DOHH2 (cell line): ENCODE results near the gene NTF4.

Source experiments
- H3F3A ChIP-seq: fragments of 200-600 bp; sonication (generic), shearing (Covaris generic); 2 replicates; pipeline ENCODE4 v1.6.0; 2016; ENCODE audit warnings: antibody characterized with exemption, mild to moderate bottlenecking; ENCODE audit not compliant: control insufficient read depth, insufficient read depth
- H3K27ac ChIP-seq: fragments of 200-600 bp; sonication (generic); 2 replicates; pipeline ENCODE4 v1.5.1; 2014; ENCODE audit warnings: low read depth, mild to moderate bottlenecking, low read length, moderate library complexity
- H3K27me3 ChIP-seq: fragments of 200-600 bp; sonication (generic); 2 replicates; pipeline ENCODE4 v1.6.1; 2014; ENCODE audit warnings: mild to moderate bottlenecking, low read length, mixed read lengths; ENCODE audit not compliant: control insufficient read depth
- H3K36me3 ChIP-seq: fragments of 200-600 bp; sonication (generic); 2 replicates; pipeline ENCODE4 v1.6.1; 2014; ENCODE audit warnings: mild to moderate bottlenecking, low read length, moderate library complexity, mixed read lengths; ENCODE audit not compliant: control insufficient read depth
- H3K4me1 ChIP-seq: fragments of 200-600 bp; sonication (generic); 2 replicates; pipeline ENCODE4 v1.6.1; 2014; ENCODE audit warnings: mild to moderate bottlenecking, low read length, mixed read lengths; ENCODE audit not compliant: control insufficient read depth
- H3K4me2 ChIP-seq: fragments of 200-600 bp; sonication (generic); 2 replicates; pipeline ENCODE4 v1.6.0; 2014; ENCODE audit warnings: mild to moderate bottlenecking, low read length, moderate library complexity
- H3K4me3 ChIP-seq: fragments of 200-600 bp; sonication (generic); 2 replicates; pipeline ENCODE4 v1.5.1; 2014; ENCODE audit warnings: mild to moderate bottlenecking, low read length, mixed read lengths
- H3K79me2 ChIP-seq: fragments of 200-600 bp; sonication (generic); 2 replicates; pipeline ENCODE4 v1.6.1; 2014; ENCODE audit warnings: mild to moderate bottlenecking, low read length, mixed read lengths; ENCODE audit not compliant: control insufficient read depth
- H3K9me2 ChIP-seq: fragments of 200-600 bp; sonication (generic); replicated peaks from 2 replicates; pipeline ENCODE4 v1.6.1; 2014; ENCODE audit warnings: mild to moderate bottlenecking, low read length, mixed read lengths; ENCODE audit not compliant: control insufficient read depth
- H3K9me3 ChIP-seq: fragments of 200-600 bp; sonication (generic); 2 replicates; pipeline ENCODE4 v1.6.1; 2014; ENCODE audit warnings: antibody characterized with exemption, low read length, mixed read lengths; ENCODE audit not compliant: control insufficient read depth, insufficient read depth
- H4K20me1 ChIP-seq: fragments of 200-600 bp; sonication (generic); 2 replicates; pipeline ENCODE4 v1.6.0; 2014; ENCODE audit warnings: low read depth, mild to moderate bottlenecking, antibody characterized with exemption, low read length, moderate library complexity; ENCODE audit not compliant: control insufficient read depth, insufficient read depth
- CTCF ChIP-seq: fragments of 200-600 bp; sonication (generic); IDR thresholded peaks from one replicate; pipeline ENCODE4 v1.5.1; 2014; ENCODE audit warnings: antibody characterized with exemption, mild to moderate bottlenecking, low read depth, low read length; ENCODE audit not compliant: poor library complexity, severe bottlenecking
- EZH2phosphoT487 ChIP-seq: fragments of 200-600 bp; sonication (generic); IDR thresholded peaks from 2 replicates; pipeline ENCODE4 v1.6.1; 2017; ENCODE audit warnings: borderline replicate concordance, mild to moderate bottlenecking, antibody characterized with exemption, low read length, moderate library complexity, mixed read lengths

The NTF4 gene

DNA sequence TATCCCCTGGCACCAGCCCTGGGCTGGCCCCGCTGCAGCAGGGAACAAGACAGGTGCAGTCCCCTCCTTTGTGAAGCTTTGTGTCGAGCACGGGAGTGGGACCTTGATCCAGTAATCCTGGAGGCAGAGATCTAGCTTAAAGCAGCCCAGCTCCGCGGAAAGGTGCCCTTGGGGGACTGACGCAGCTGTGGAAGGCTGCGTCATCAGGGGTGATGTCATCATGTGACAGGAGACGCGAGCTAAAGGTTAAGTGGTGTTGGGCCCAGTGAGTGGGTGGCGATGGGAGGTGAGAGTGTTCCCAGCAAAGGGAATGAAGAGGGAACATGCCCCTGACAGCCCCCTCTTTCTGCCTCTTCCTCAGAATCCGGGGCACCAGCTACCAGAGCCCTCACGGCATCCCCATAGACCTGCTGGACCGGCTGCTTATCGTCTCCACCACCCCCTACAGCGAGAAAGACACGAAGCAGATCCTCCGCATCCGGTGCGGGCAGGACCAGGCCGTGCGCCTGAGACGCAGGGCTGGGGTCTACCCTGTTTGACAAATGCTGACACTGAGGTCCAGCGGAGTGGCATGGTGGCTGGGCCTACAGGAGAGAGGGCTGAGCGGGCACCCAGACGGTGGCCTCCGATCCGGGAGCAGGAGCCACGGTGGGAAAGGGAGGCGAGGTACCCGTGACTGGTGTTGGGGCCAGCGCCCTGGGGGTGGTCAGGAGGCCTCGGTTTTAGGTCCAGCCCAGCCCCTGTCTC lies 50.3 kb downstream of the NTF4 start:
- H3K4me1 ChIP-seq, result peaks cover 22% of the 10 kb centered on the region
- H3K79me2 ChIP-seq, result no peaks in the 10 kb centered on the region
- H3K27ac ChIP-seq, result no peak overlapping the region
- no peak for TF ChIP-seq CTCF
- TF ChIP-seq EZH2phosphoT487, result no peak
- H3K4me2 ChIP-seq, result no peak overlapping the region
- H3F3A ChIP-seq, result 0 out of 2 replicates have a peak, but pooled peaks cover 3% of the 10 kb centered on the region
- no peak overlapping the region for H3K4me3 ChIP-seq
- no peaks in the 10 kb centered on the region for H3K9me3 ChIP-seq
- peaks cover 14% of the 10 kb centered on the region for H3K27me3 ChIP-seq
- H4K20me1 ChIP-seq, result no peaks in the 10 kb centered on the region; the same call in 1 of the 2 replicates
- no peaks in the 10 kb centered on the region for H3K9me2 ChIP-seq
- H3K36me3 ChIP-seq, result peaks cover 61% of the 10 kb centered on the region

DNA sequence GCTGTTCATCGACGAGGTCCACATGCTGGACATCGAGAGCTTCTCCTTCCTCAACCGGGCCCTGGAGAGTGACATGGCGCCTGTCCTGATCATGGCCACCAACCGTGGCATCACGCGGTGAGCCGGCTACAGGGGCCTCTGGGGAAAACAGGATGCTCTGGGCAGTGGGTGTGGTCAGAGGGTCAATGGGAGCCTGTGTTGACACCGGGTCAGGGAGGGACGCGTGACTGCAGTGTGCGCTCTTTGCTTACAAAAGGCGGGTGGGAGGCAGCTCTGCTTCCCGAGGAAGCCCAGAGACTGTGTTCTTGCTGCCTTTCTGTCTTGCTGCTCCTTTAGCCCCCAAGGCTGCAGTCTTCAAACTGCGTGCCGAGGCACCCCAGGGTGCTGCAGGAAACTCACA lies 53.4 kb downstream of the NTF4 start:
- Histone ChIP-seq H3K4me1 (no peaks in the 10 kb centered on the region), H3K4me2 (no peak overlapping the region), H3K4me3 (no peak overlapping the region), H3K27ac (no peak overlapping the region), H3K27me3 (no peaks in the 10 kb centered on the region), H3K9me3 (no peaks in the 10 kb centered on the region), H4K20me1 (no peaks in the 10 kb centered on the region; the same call in 1 of the 2 replicates), H3K36me3 (peaks cover 75% of the 10 kb centered on the region), H3K79me2 (no peaks in the 10 kb centered on the region), H3F3A (0 out of 2 replicates have a peak, but pooled peaks cover 3% of the 10 kb centered on the region), H3K9me2 (no peaks in the 10 kb centered on the region)
- TF ChIP-seq CTCF (no peak), EZH2phosphoT487 (no peak)
